Peyer's patch (tissue), 4 donors: ENCODE measurements around the gene ABCD2.

Experiments
- CTCF ChIP-seq, 6 experiments: fragments of 450-650 bp in 4 of 6; fragments of 200-600 bp in 2 of 6; sonication (generic) in 1 of 6; IDR thresholded peaks; one replicate each; pipeline ENCODE4 v1.5.1; 2017 to 2019; ENCODE audit warnings: antibody characterized with exemption in 6 of 6, mild to moderate bottlenecking in 3 of 6, moderate library complexity in 1 of 6
- POLR2A ChIP-seq, 2 donors: fragments of 450-650 bp; IDR thresholded peaks; one replicate each; pipeline ENCODE4 v1.5.1; 2017; ENCODE audit warnings: antibody characterized with exemption in 2 of 2, mild to moderate bottlenecking in 2 of 2, moderate library complexity in 2 of 2

GRCh38 chr12:39587225-39587624 lies 32.4 kb downstream of the ABCD2 start:
- TF ChIP-seq CTCF (IDR thresholded peaks at IDR 0.05) (peak in 3 of 6 experiments; percentile 28 to 40 (median 40)), POLR2A (IDR thresholded peaks at IDR 0.05) (no peak)
